ENCODE measurements around the gene SUPT20HL1. TPM values are rescaled to one million over a fixed set of nuclear protein-coding genes. Genes with fewer than 3 reads are reported as not detected.

Gene SUPT20HL1
- total and polyA plus RNA-seq, 2 donors from 2014 or later, result not detected

DNA sequence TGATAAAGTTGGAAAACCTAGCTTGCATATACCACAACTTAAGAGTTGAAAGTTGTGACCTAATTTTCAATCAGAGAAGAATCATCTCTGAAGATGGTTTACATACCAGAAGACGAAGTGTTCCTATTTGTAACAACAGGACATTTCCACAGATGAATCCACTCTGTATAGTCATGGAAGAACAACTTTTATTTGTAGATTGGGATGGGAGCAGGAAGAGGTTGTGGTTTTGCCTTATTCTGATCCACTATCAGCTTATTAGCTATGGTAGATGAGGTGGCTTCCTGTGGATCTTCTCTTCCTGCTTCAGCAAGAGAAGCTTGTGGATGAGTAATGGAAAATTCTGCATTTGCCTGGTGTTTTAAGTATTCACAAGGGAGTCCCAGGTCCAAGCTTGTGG, 18.6 kb upstream of the SUPT20HL1 start:
- no peaks in the 10 kb centered on the region for H3K9me3 ChIP-seq (ENCODE audit: control insufficient read depth in 2 of 3, insufficient read depth in 1 of 3, low read length in 3 of 3)
- FAIRE-seq, result no peak
- intact Hi-C loops (cut with DNase I), result no loop called here
- no peak overlapping the region for H3K4me3 ChIP-seq (ENCODE audit: low read length in 3 of 3)
- H3K27me3 ChIP-seq (ENCODE audit: control insufficient read depth, insufficient read depth, low read length), result peaks cover 3% of the 10 kb centered on the region
- H3K4me1 ChIP-seq (ENCODE audit: control insufficient read depth in 2 of 3, insufficient read depth in 2 of 3, low read depth in 1 of 3, low read length in 3 of 3), result no peaks in the 10 kb centered on the region
- H3K9ac ChIP-seq (ENCODE audit: low read length in 3 of 3), result no peak overlapping the region
- no peak for DNase-seq
- H3K27ac ChIP-seq (ENCODE audit: low read depth in 2 of 2, low read length in 2 of 2), result no peak overlapping the region
- H3K36me3 ChIP-seq (ENCODE audit: control insufficient read depth in 2 of 3, insufficient read depth in 3 of 3, low read length in 3 of 3), result no peaks in the 10 kb centered on the region
- TF ChIP-seq, protein P1, sequence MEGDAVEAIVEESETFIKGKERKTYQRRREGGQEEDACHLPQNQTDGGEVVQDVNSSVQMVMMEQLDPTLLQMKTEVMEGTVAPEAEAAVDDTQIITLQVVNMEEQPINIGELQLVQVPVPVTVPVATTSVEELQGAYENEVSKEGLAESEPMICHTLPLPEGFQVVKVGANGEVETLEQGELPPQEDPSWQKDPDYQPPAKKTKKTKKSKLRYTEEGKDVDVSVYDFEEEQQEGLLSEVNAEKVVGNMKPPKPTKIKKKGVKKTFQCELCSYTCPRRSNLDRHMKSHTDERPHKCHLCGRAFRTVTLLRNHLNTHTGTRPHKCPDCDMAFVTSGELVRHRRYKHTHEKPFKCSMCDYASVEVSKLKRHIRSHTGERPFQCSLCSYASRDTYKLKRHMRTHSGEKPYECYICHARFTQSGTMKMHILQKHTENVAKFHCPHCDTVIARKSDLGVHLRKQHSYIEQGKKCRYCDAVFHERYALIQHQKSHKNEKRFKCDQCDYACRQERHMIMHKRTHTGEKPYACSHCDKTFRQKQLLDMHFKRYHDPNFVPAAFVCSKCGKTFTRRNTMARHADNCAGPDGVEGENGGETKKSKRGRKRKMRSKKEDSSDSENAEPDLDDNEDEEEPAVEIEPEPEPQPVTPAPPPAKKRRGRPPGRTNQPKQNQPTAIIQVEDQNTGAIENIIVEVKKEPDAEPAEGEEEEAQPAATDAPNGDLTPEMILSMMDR (IDR thresholded peaks at IDR 0.05; ENCODE audit: borderline replicate concordance, extremely low read depth, insufficient read depth), result no peak

DNA sequence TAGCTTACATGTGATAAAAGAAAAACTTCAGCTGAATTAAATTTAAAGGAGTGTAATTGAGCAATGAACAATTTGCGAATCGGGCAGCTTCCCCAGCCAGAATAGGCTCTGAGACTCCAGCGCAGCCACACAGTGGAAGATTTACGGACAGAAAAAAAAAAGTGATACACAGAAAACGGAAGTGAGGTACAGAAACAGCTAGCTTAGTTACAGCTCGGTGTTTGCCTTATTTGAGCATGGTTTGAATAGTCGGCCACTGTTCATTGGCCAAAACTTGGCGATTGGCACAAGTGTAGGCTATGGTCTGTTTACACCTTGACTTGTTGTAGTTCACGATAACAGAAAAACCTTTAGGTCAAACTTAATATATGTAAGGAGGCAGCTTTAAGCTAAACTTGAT, 16.7 kb upstream of the SUPT20HL1 start:
- H3K27me3 ChIP-seq (ENCODE audit: control insufficient read depth, insufficient read depth, low read length), result peaks cover 3% of the 10 kb centered on the region
- intact Hi-C loops (cut with DNase I), result no loop called here
- no peak for FAIRE-seq

DNA sequence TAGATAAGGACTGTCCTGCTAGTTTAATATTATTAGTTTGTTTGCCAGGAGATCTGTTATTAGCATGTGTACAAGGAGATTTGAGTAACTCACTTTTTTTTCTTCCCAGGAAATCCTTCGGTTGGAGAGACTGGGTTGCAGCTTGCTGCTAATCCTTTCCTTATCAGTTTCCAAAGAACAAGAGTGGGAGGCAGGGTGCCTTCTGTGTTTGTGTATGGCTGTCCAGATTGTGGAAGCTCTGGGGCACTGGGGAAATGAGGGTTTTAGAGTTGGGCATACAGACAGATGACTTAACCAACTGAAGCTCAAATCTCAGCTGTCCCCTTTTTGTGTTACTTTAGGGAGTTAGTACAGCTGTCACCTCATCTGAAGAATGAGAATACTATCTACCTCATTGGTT, 12.6 kb upstream of the SUPT20HL1 start:
- DNase-seq (peak in 1 of 5 donors; percentile 13), FAIRE-seq (no peak)
- Histone ChIP-seq H3K4me1 (ENCODE audit: control insufficient read depth in 2 of 3, insufficient read depth in 2 of 3, low read depth in 1 of 3, low read length in 3 of 3) (no peaks in the 10 kb centered on the region), H3K9ac (ENCODE audit: low read length in 3 of 3) (no peak overlapping the region), H3K36me3 (ENCODE audit: control insufficient read depth in 2 of 3, insufficient read depth in 3 of 3, low read length in 3 of 3) (no peaks in the 10 kb centered on the region), H3K4me3 (ENCODE audit: low read length in 3 of 3) (no peak overlapping the region), H3K27me3 (ENCODE audit: control insufficient read depth, insufficient read depth, low read length) (no peaks in the 10 kb centered on the region), H3K9me3 (ENCODE audit: control insufficient read depth in 2 of 3, insufficient read depth in 1 of 3, low read length in 3 of 3) (no peaks in the 10 kb centered on the region), H3K27ac (ENCODE audit: low read depth in 2 of 2, low read length in 2 of 2) (no peak overlapping the region)
- TF ChIP-seq, protein P1 (IDR thresholded peaks at IDR 0.05; ENCODE audit: borderline replicate concordance, extremely low read depth, insufficient read depth), result no peak
- intact Hi-C loops (cut with DNase I), result no loop called here

More for the DNA sequence above, 16.7 kb upstream of the SUPT20HL1 start:
- H3K4me3 ChIP-seq (ENCODE audit: low read length in 3 of 3), result no peak overlapping the region
- no peak overlapping the region for H3K27ac ChIP-seq (ENCODE audit: low read depth in 2 of 2, low read length in 2 of 2)
- no peaks in the 10 kb centered on the region for H3K4me1 ChIP-seq (ENCODE audit: control insufficient read depth in 2 of 3, insufficient read depth in 2 of 3, low read depth in 1 of 3, low read length in 3 of 3)
- no peaks in the 10 kb centered on the region for H3K36me3 ChIP-seq (ENCODE audit: control insufficient read depth in 2 of 3, insufficient read depth in 3 of 3, low read length in 3 of 3)
- TF ChIP-seq, protein P1 (IDR thresholded peaks at IDR 0.05; ENCODE audit: borderline replicate concordance, extremely low read depth, insufficient read depth), result no peak
- H3K9ac ChIP-seq (ENCODE audit: low read length in 3 of 3), result no peak overlapping the region
- no peak for DNase-seq
- no peaks in the 10 kb centered on the region for H3K9me3 ChIP-seq (ENCODE audit: control insufficient read depth in 2 of 3, insufficient read depth in 1 of 3, low read length in 3 of 3)

DNA sequence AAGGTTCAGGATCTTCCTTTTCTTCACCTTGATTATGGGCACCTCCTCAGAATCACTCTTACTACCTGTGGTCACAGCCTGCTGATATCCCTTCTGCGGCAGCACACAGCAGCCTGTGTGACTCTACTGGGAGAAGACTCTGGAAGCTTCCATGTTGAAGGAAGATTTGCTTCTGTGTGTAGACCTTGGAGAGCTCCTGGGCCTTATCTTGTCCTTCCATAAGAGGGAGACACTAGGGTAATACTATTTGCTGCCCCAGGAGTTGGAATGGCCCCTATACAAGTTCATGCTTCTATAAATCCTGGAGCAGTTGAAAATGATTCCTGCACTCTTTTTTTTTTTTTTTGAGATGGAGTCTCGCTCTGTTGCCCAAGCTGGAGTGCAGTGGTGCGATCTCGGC, 10.2 kb upstream of the SUPT20HL1 start:
- H3K4me3 ChIP-seq (ENCODE audit: low read length in 3 of 3), result no peak overlapping the region
- intact Hi-C loops (cut with DNase I), result no loop called here
- H3K27me3 ChIP-seq (ENCODE audit: control insufficient read depth, insufficient read depth, low read length), result no peaks in the 10 kb centered on the region
- no peaks in the 10 kb centered on the region for H3K36me3 ChIP-seq (ENCODE audit: control insufficient read depth in 2 of 3, insufficient read depth in 3 of 3, low read length in 3 of 3)
- DNase-seq (no peak), FAIRE-seq (no peak)
- no peak overlapping the region for H3K9ac ChIP-seq (ENCODE audit: low read length in 3 of 3)
- no peak overlapping the region for H3K27ac ChIP-seq (ENCODE audit: low read depth in 2 of 2, low read length in 2 of 2)
- TF ChIP-seq, protein P1 (IDR thresholded peaks at IDR 0.05; ENCODE audit: borderline replicate concordance, extremely low read depth, insufficient read depth), result no peak
- no peaks in the 10 kb centered on the region for H3K4me1 ChIP-seq (ENCODE audit: control insufficient read depth in 2 of 3, insufficient read depth in 2 of 3, low read depth in 1 of 3, low read length in 3 of 3)
- H3K9me3 ChIP-seq (ENCODE audit: control insufficient read depth in 2 of 3, insufficient read depth in 1 of 3, low read length in 3 of 3), result no peaks in the 10 kb centered on the region

All from kidney (tissue), 14 donors.